Activated CD8-positive, alpha-beta memory T cell treated with anti-CD3 and anti-CD28 coated beads for 1 hour (primary cell): ENCODE data around the gene KAT7.

Source experiments
- DNase-seq, 2 donors: peaks; one replicate each; pipeline ENCODE4 v3.0.0-alpha.2; 2020; ENCODE audit warnings: low read depth in 1 of 2; ENCODE audit errors: extremely low read depth in 1 of 2

The KAT7 gene

GRCh38 chr17:49760296-49760695 lies 28.2 kb upstream of the KAT7 start:
- DNase-seq: no peak

- no peak for DNase-seq
These were observed 27.4 kb upstream of the KAT7 start for GRCh38 chr17:49760932-49761558.

GRCh38 chr17:49762151-49762941 lies 26.1 kb upstream of the KAT7 start:
- no peak for DNase-seq

- DNase-seq: peak; percentile 84 to 94
These were observed 24.5 kb upstream of the KAT7 start, which contains the start of gene FAM117A for GRCh38 chr17:49763735-49764558. Gene FAM117A, minus strand, starts transcription at chr17:49764131. Its CDS starts 44 bp downstream, at chr17:49764087.

GRCh38 chr17:49764559-49765180 lies 23.8 kb upstream of the KAT7 start:
- no peak for DNase-seq

- no peak for DNase-seq
These were observed 21.5 kb upstream of the KAT7 start for GRCh38 chr17:49766918-49767530.

- no peak for DNase-seq
These were observed 12.8 kb upstream of the KAT7 start for GRCh38 chr17:49775546-49776260.

GRCh38 chr17:49776551-49777300 lies 11.8 kb upstream of the KAT7 start:
- no peak for DNase-seq

GRCh38 chr17:49777563-49777962 lies 10.9 kb upstream of the KAT7 start:
- DNase-seq: no peak

GRCh38 chr17:49779156-49779738 lies 9.2 kb upstream of the KAT7 start:
- no peak for DNase-seq

- DNase-seq: no peak
These were observed 8.7 kb upstream of the KAT7 start for GRCh38 chr17:49779739-49780231.

GRCh38 chr17:49783071-49783715 lies 5.3 kb upstream of the KAT7 start:
- DNase-seq: no peak

GRCh38 chr17:49783791-49784190 lies 4.7 kb upstream of the KAT7 start:
- no peak for DNase-seq

GRCh38 chr17:49784636-49785035 lies 3.8 kb upstream of the KAT7 start:
- DNase-seq: no peak

GRCh38 chr17:49787884-49788477 lies 500 bp upstream of the KAT7 start:
- no peak for DNase-seq

GRCh38 chr17:49789243-49789578 lies 730 bp downstream of the KAT7 start:
- DNase-seq: no peak

GRCh38 chr17:49793309-49793708 lies 4.8 kb downstream of the KAT7 start:
- DNase-seq: no peak

- no peak for DNase-seq
These were observed 6.9 kb downstream of the KAT7 start for GRCh38 chr17:49795372-49795771.
